CD4-positive, alpha-beta T cell (primary cell): ENCODE measurements around the gene PPDPF. TPM values are rescaled to one million over a fixed set of nuclear protein-coding genes. Genes with fewer than 3 reads are reported as not detected.
A peak's percentile ranks its signal among the peaks of the same experiment; 100 is the strongest.

Experiments used
- ATAC-seq: fragments of 200-7000 bp; cut with Tn5 transposase; one replicate; pipeline ENCODE4 v1.10.0; 2022; ENCODE audit warnings: mild to moderate bottlenecking; ENCODE audit not compliant: poor library complexity
- CTCF ChIA-PET: fragments of 350-600 bp; sonication (Branson Sonifier 250); formaldehyde crosslinking; loops from one replicate; lab custom pipeline; 2021; ENCODE audit warnings: antibody characterized with exemption, inconsistent platforms; lab: Charles Lee
- POLR2A ChIA-PET: fragments of 350-600 bp; sonication (Branson Sonifier 250); formaldehyde crosslinking; loops from one replicate; lab custom pipeline; 2021; ENCODE audit warnings: antibody characterized with exemption, inconsistent platforms; lab: Charles Lee
- DNase-seq, 14 experiments: peaks; one replicate each; pipeline ENCODE4 v3.0.0-alpha.2; 2013 to 2020; ENCODE audit warnings: mixed read lengths in 2 of 14
- H3K27ac ChIP-seq, 2 donors: one replicate each; pipeline versions ENCODE4 v1.5.1 to v1.7.0; 2013; ENCODE audit warnings: low read length in 2 of 2, low read depth in 1 of 2, mild to moderate bottlenecking in 1 of 2
- H3K27me3 ChIP-seq, 2 experiments: 1 replicate in 1 of 2; 2 replicates in 1 of 2; pipeline versions ENCODE4 v1.6.1 to v1.7.0; 2013; ENCODE audit warnings: low read length in 2 of 2, control low read depth in 1 of 2, mild to moderate bottlenecking in 1 of 2, moderate library complexity in 1 of 2; ENCODE audit not compliant: insufficient read depth in 2 of 2, control insufficient read depth in 1 of 2
- H3K36me3 ChIP-seq: one replicate; pipeline ENCODE4 v1.6.1; 2013; ENCODE audit warnings: low read length, control low read depth; ENCODE audit not compliant: insufficient read depth
- H3K4me1 ChIP-seq: one replicate; pipeline ENCODE4 v1.6.1; 2013; ENCODE audit warnings: low read length, control low read depth; ENCODE audit not compliant: insufficient read depth
- H3K4me3 ChIP-seq: one replicate; pipeline ENCODE4 v1.5.1; 2013; ENCODE audit warnings: mild to moderate bottlenecking, low read length, moderate library complexity
- H3K9me3 ChIP-seq, 2 experiments: 1 replicate in 1 of 2; 2 replicates in 1 of 2; pipeline versions ENCODE4 v1.6.1 to v1.7.0; 2013; ENCODE audit warnings: low read length in 2 of 2, mild to moderate bottlenecking in 2 of 2, control low read depth in 1 of 2, moderate library complexity in 1 of 2; ENCODE audit not compliant: control insufficient read depth in 1 of 2, insufficient read depth in 1 of 2
- H3K27ac Mint-ChIP-seq: one replicate; pipeline ENCODE4 v1.8.0; 2020; ENCODE audit warnings: mixed read lengths
- H3K27me3 Mint-ChIP-seq: one replicate; pipeline ENCODE4 v1.8.0; 2021; ENCODE audit warnings: mixed read lengths
- H3K36me3 Mint-ChIP-seq: one replicate; pipeline ENCODE4 v1.8.0; 2021; ENCODE audit warnings: low read depth, mixed read lengths
- H3K4me1 Mint-ChIP-seq: one replicate; pipeline ENCODE4 v1.8.0; 2021; ENCODE audit warnings: low read depth, mixed read lengths
- H3K4me3 Mint-ChIP-seq: one replicate; pipeline ENCODE4 v1.8.0; 2020; ENCODE audit warnings: mild to moderate bottlenecking, mixed read lengths
- H3K9me3 Mint-ChIP-seq: one replicate; pipeline ENCODE4 v1.8.0; 2020; ENCODE audit warnings: mixed read lengths
- CTCF ChIP-seq: fragments of 200-600 bp; IDR thresholded peaks from one replicate; pipeline ENCODE4 v1.8.0; 2022; ENCODE audit warnings: antibody characterized with exemption, mild to moderate bottlenecking
- intact Hi-C, 2 experiments: fragments of 100-400 bp; cut with DNase I in 1 of 2; cut with micrococcal nuclease in 1 of 2; formaldehyde crosslinking; loops; one replicate each; pipeline versions ENCODE4 v1.15.1 to v1.9.0; 2023 to 2025; cut with DNase I, micrococcal nuclease
- total RNA-seq, 174 experiments: library from RNA in 2 of 174; stranded (reverse) in 2 of 174; gene quantifications; one replicate each; pipeline ENCODE4 v1.2.3 and lab custom pipeline; 2021 to 2026

Gene PPDPF
- total RNA-seq, 2 experiments from 2014 or later, result 249 to 251 TPM

- H3K9me3 Mint-ChIP-seq, result no peaks in the 10 kb centered on the region
Measured at GRCh38 chr20:63494420-63495166, 26.0 kb upstream of the PPDPF start.

GRCh38 chr20:63495167-63495720 lies 25.3 kb upstream of the PPDPF start:
- no peak overlapping the region for H3K4me3 ChIP-seq
- no peak overlapping the region for H3K4me3 Mint-ChIP-seq
- TF ChIP-seq CTCF, result no peak
- no peaks in the 10 kb centered on the region for H3K9me3 Mint-ChIP-seq
- POLR2A ChIA-PET, result no interaction called here
- peaks cover 25% of the 10 kb centered on the region for H3K27me3 Mint-ChIP-seq
- no peaks in the 10 kb centered on the region for H3K36me3 Mint-ChIP-seq
- no peaks in the 10 kb centered on the region for H3K36me3 ChIP-seq
- H3K4me1 Mint-ChIP-seq, result peaks cover 5% of the 10 kb centered on the region
- CTCF ChIA-PET, result interaction anchor here (1.4 to 2.2 kb wide), 3 partner anchors 24 to 42 kb away, joined by 4 to 11 read pairs (median 9); partner anchors contain the start of genes PPDPF and PTK6
- peaks cover 33% of the 10 kb centered on the region for H3K4me1 ChIP-seq
- peaks cover 34 to 35% of the 10 kb centered on the region in 2 experiments for H3K27me3 ChIP-seq
- no peak for ATAC-seq
- peaks cover 0 to 14% of the 10 kb centered on the region in 2 experiments for H3K9me3 ChIP-seq
- no peak for DNase-seq
- no peak overlapping the region for H3K27ac Mint-ChIP-seq
- intact Hi-C loops, result loop anchor here in 1 of 2 experiments (5.0 kb wide), 1 partner anchor 627 kb away; no protein-coding TSS in a partner anchor
- H3K27ac ChIP-seq, result no peak overlapping the region

More at GRCh38 chr20:63494420-63495166, 26.0 kb upstream of the PPDPF start:
- H3K27me3 ChIP-seq, result peaks cover 30% of the 10 kb centered on the region in 2 experiments
- no peak overlapping the region for H3K27ac Mint-ChIP-seq
- H3K27me3 Mint-ChIP-seq, result peaks cover 32% of the 10 kb centered on the region
- no peaks in the 10 kb centered on the region for H3K36me3 Mint-ChIP-seq
- H3K27ac ChIP-seq, result no peak overlapping the region
- peaks cover 5% of the 10 kb centered on the region for H3K4me1 Mint-ChIP-seq
- DNase-seq, result peak in 1 of 14 experiments; percentile 30
- H3K36me3 ChIP-seq, result no peaks in the 10 kb centered on the region
- TF ChIP-seq CTCF, result no peak
- ChIA-PET CTCF (no interaction called here), POLR2A (no interaction called here)
- no peak overlapping the region for H3K4me3 Mint-ChIP-seq
- peaks cover 30% of the 10 kb centered on the region for H3K4me1 ChIP-seq
- H3K4me3 ChIP-seq, result no peak overlapping the region
- no peak for ATAC-seq
- intact Hi-C loops, result loop anchor here in 1 of 2 experiments (5.0 kb wide), 1 partner anchor 628 kb away; no protein-coding TSS in a partner anchor
- H3K9me3 ChIP-seq, result peaks cover 0 to 8% of the 10 kb centered on the region in 2 experiments

- intact Hi-C loops, result loop anchor here (1.0 to 5.0 kb wide), 4 partner anchors 23 to 626 kb away; no protein-coding TSS in a partner anchor
- Histone ChIP-seq H3K4me3 (peak overlapping the region; percentile 18), H3K27me3 (peaks cover 30 to 35% of the 10 kb centered on the region in 2 experiments), H3K36me3 (no peaks in the 10 kb centered on the region), H3K4me1 (peaks cover 33% of the 10 kb centered on the region), H3K9me3 (peaks cover 0 to 14% of the 10 kb centered on the region in 2 experiments), H3K27ac (no peak overlapping the region)
- ChIA-PET POLR2A (interaction anchor here (0.7 to 1.8 kb wide), 2 partner anchors 25 to 42 kb away, joined by 3 to 16 read pairs; partner anchors contain the start of genes PPDPF and PTK6), CTCF (interaction anchor here (1.2 to 2.2 kb wide), 7 partner anchors 12 to 478 kb away, joined by 3 to 11 read pairs (median 4); partner anchors contain the start of genes PPDPF, PTK6 and RTEL1)
- Mint-ChIP-seq H3K27me3 (peaks cover 28% of the 10 kb centered on the region), H3K9me3 (no peaks in the 10 kb centered on the region), H3K27ac (no peak overlapping the region), H3K36me3 (no peaks in the 10 kb centered on the region), H3K4me3 (peak overlapping the region; percentile 45), H3K4me1 (peaks cover 5% of the 10 kb centered on the region)
- ATAC-seq, result peak; percentile 68
- peak; percentile 64 to 88 (median 75) for DNase-seq
- peak; percentile 93 for TF ChIP-seq CTCF
Measured at GRCh38 chr20:63495741-63496595, 24.6 kb upstream of the PPDPF start.
